Psoas muscle (tissue), 8 donors: ENCODE data around the gene MAP4K4. TPM values are rescaled to one million over a fixed set of nuclear protein-coding genes. Genes with fewer than 3 reads are reported as not detected.

Experiments used
- ATAC-seq, 4 donors: fragments of 200-7000 bp; cut with Tn5 transposase; one replicate each; pipeline ENCODE4 v1.9.1; 2020; ENCODE audit warnings: moderate library complexity in 3 of 4, mild to moderate bottlenecking in 2 of 4
- DNase-seq, 2 donors: peaks; one replicate each; pipeline ENCODE4 v3.0.0-alpha.2; 2020
- H3K27ac ChIP-seq: fragments of 200-600 bp; one replicate; pipeline ENCODE4 v1.8.0; 2022
- H3K27me3 ChIP-seq, 3 donors: fragments of 200-600 bp in 1 of 3; one replicate each; pipeline versions ENCODE4 v1.6.1 to v1.8.0; 2013 to 2022; ENCODE audit warnings: low read length in 2 of 3, mild to moderate bottlenecking in 2 of 3, moderate library complexity in 1 of 3; ENCODE audit not compliant: insufficient read depth in 3 of 3
- H3K36me3 ChIP-seq, 2 donors: fragments of 200-600 bp in 1 of 2; one replicate each; pipeline versions ENCODE4 v1.6.1 to v1.8.0; 2013 to 2022; ENCODE audit warnings: low read depth in 1 of 2, mild to moderate bottlenecking in 1 of 2, moderate library complexity in 1 of 2; ENCODE audit not compliant: insufficient read depth in 1 of 2
- H3K4me1 ChIP-seq: fragments of 200-600 bp; one replicate; pipeline ENCODE4 v1.8.0; 2022
- H3K4me3 ChIP-seq: fragments of 200-600 bp; one replicate; pipeline ENCODE4 v1.8.0; 2022; ENCODE audit warnings: mild to moderate bottlenecking
- H3K9me3 ChIP-seq: fragments of 200-600 bp; one replicate; pipeline ENCODE4 v1.8.0; 2022
- WGBS, 3 donors: extraction: QIAGEN DNeasy Blood & Tissue Kit; methylation state at CpG; one replicate each; pipeline versions ENCODE4 v1.1.6 to v1.1.7; 2013; 5-methylcytosine and 5-hydroxymethylcytosine counted together
- intact Hi-C, 2 donors: fragments of 100-400 bp; cut with DNase I; formaldehyde crosslinking; loops; one replicate each; pipeline versions ENCODE4 v1.11.0 to v1.14.2; 2022
- polyA plus RNA-seq, 3 donors: library from polyadenylated mRNA; stranded (reverse); fragments of 200-250 nt; gene quantifications; one replicate each; pipeline ENCODE4 v1.2.3, GENCODE V29; 2013
- total RNA-seq, 4 donors: library from RNA; stranded (reverse); fragmentation: NEBNext Ultra II Directional in 2 of 4; extraction: Animal tissue kit (Norgen Biotek cat#: 25700) in 2 of 4; gene quantifications; one replicate each; pipeline versions ENCODE4 v1.2.1 to v1.2.4, GENCODE V29; 2021 to 2023
- TF ChIP-seq, protein P1 (sequence below): fragments of 200-600 bp; IDR thresholded peaks from one replicate; pipeline ENCODE4 v1.8.0; 2022; ENCODE audit warnings: antibody characterized with exemption
- donor health status: healthy with polysubstance abuse.
- donor health status: DM: no; HTN: no; CAD: no; lungs with moderate emphysema.
- donor health status: Bipolar disorder and iron deficiency.
- donor health status: healthy.
- donor health status: DM: yes; HTN: yes; CAD: no.
- donor health status: DM: no; HTN: no; CAD: no.
- donor health status: DM: no; HTN: no; CAD: no.
- donor health status: DM: yes; HTN: yes; CAD: no.

Gene MAP4K4
- total and polyA plus RNA-seq, 7 donors: 20.1 to 99.9 (median 80.4) TPM

DNA sequence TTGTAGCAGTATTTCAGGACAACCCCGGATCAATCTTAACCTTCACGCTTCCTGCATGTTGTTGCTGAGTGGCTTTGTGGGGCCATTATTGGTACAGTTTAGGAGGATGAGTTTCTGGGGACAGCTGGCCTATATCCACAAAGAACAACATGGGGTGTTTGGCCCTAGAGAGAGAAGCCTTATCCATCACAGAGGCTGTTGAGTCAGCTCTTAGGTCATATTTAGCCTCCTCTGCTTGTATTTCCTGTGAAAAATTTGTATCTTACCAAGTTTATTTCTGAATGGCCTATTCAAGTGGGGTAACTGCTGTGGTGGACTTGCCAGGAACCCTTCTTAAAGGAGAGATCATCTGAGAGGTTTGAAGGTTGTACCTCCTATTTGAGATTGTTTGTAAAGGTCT lies 77.6 kb downstream of the MAP4K4 start:
- intact Hi-C loops: loop anchor here in 1 of 2 donors (10.0 kb wide), 1 partner anchor 80 kb away; the partner anchor contains the start of gene MAP4K4
- H3K4me1 ChIP-seq: peaks cover 68% of the 10 kb centered on the region

GRCh38 chr2:101775636-101776035 lies 78.1 kb downstream of the MAP4K4 start:
- H3K9me3 ChIP-seq: no peaks in the 10 kb centered on the region
- DNase-seq: no peak
- 74 to 81% (median 80%) methylated on average over 8 of the region's 8 CpGs for WGBS, 3 donors
- H3K27ac ChIP-seq: no peak overlapping the region
- no peak overlapping the region for H3K4me3 ChIP-seq
- no peaks in the 10 kb centered on the region for H3K36me3 ChIP-seq
- TF ChIP-seq, protein P1, sequence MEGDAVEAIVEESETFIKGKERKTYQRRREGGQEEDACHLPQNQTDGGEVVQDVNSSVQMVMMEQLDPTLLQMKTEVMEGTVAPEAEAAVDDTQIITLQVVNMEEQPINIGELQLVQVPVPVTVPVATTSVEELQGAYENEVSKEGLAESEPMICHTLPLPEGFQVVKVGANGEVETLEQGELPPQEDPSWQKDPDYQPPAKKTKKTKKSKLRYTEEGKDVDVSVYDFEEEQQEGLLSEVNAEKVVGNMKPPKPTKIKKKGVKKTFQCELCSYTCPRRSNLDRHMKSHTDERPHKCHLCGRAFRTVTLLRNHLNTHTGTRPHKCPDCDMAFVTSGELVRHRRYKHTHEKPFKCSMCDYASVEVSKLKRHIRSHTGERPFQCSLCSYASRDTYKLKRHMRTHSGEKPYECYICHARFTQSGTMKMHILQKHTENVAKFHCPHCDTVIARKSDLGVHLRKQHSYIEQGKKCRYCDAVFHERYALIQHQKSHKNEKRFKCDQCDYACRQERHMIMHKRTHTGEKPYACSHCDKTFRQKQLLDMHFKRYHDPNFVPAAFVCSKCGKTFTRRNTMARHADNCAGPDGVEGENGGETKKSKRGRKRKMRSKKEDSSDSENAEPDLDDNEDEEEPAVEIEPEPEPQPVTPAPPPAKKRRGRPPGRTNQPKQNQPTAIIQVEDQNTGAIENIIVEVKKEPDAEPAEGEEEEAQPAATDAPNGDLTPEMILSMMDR: no peak
- H3K27me3 ChIP-seq: no peaks in the 10 kb centered on the region
- peaks cover 69% of the 10 kb centered on the region for H3K4me1 ChIP-seq
- intact Hi-C loops: loop anchor here in 1 of 2 donors (10.0 kb wide), 1 partner anchor 81 kb away; the partner anchor contains the start of gene MAP4K4
- ATAC-seq: no peak

More for the DNA sequence above, 77.6 kb downstream of the MAP4K4 start:
- DNase-seq: no peak
- Histone ChIP-seq H3K27ac (no peak overlapping the region), H3K36me3 (no peaks in the 10 kb centered on the region), H3K9me3 (no peaks in the 10 kb centered on the region), H3K27me3 (no peaks in the 10 kb centered on the region), H3K4me3 (no peak overlapping the region)
- no peak for ATAC-seq
- TF ChIP-seq, protein P1: no peak
- 95 to 100% (median 97%) methylated on average over 2 of the region's 2 CpGs for WGBS, 3 donors

- WGBS, 3 donors: 60 to 63% (median 60%) methylated on average over 10 of the region's 10 CpGs
- Histone ChIP-seq H3K36me3 (no peaks in the 10 kb centered on the region), H3K4me3 (no peak overlapping the region), H3K27ac (no peak overlapping the region), H3K9me3 (no peaks in the 10 kb centered on the region), H3K4me1 (peaks cover 69% of the 10 kb centered on the region), H3K27me3 (no peaks in the 10 kb centered on the region)
- ATAC-seq (peak in 3 of 4 donors; percentile 40 to 49 (median 45)), DNase-seq (no peak)
- intact Hi-C loops: loop anchor here in 1 of 2 donors (10.0 kb wide), 1 partner anchor 82 kb away; the partner anchor contains the start of gene MAP4K4
- TF ChIP-seq, protein P1: no peak
Observed at GRCh38 chr2:101776172-101777043, 78.9 kb downstream of the MAP4K4 start.

- Histone ChIP-seq H3K27ac (no peak overlapping the region), H3K4me1 (peaks cover 68% of the 10 kb centered on the region), H3K9me3 (no peaks in the 10 kb centered on the region), H3K36me3 (no peaks in the 10 kb centered on the region), H3K4me3 (no peak overlapping the region), H3K27me3 (no peaks in the 10 kb centered on the region)
- no peak for ATAC-seq
- no peak for DNase-seq
- TF ChIP-seq, protein P1: no peak
- intact Hi-C loops: loop anchor here in 1 of 2 donors (10.0 kb wide), 1 partner anchor 83 kb away; the partner anchor contains the start of gene MAP4K4
- WGBS, 3 donors: 95 to 97% (median 95%) methylated on average over 11 of the region's 11 CpGs
Observed at GRCh38 chr2:101777337-101777736, 79.8 kb downstream of the MAP4K4 start.
